8988T (cell line): ENCODE results near the gene EXD3.
A peak's percentile ranks its signal among the peaks of the same experiment; 100 is the strongest.

Source experiments
- DNase-seq: peaks from one replicate; pipeline ENCODE4 v3.0.0; 2011

The EXD3 gene

GRCh38 chr9:137409515-137409914 lies 13.4 kb downstream of the EXD3 start:
- no peak for DNase-seq

GRCh38 chr9:137408651-137409405 lies 14.1 kb downstream of the EXD3 start:
- no peak for DNase-seq

- DNase-seq: no peak
Measured at GRCh38 chr9:137407590-137408300, 15.2 kb downstream of the EXD3 start.

GRCh38 chr9:137406876-137407589 lies 15.9 kb downstream of the EXD3 start:
- DNase-seq: no peak

- DNase-seq: no peak
Measured at GRCh38 chr9:137406085-137406760, 16.7 kb downstream of the EXD3 start.

- no peak for DNase-seq
Measured at GRCh38 chr9:137405677-137406081, 17.3 kb downstream of the EXD3 start.

GRCh38 chr9:137404961-137405567 lies 17.9 kb downstream of the EXD3 start:
- no peak for DNase-seq

- DNase-seq: no peak
Measured at GRCh38 chr9:137403269-137403668, 19.7 kb downstream of the EXD3 start.

GRCh38 chr9:137402746-137403145 lies 20.2 kb downstream of the EXD3 start:
- no peak for DNase-seq

- no peak for DNase-seq
Measured at GRCh38 chr9:137398561-137399468, 24.1 kb downstream of the EXD3 start.

- DNase-seq: no peak
Measured at GRCh38 chr9:137397675-137398423, 25.1 kb downstream of the EXD3 start.

- DNase-seq: no peak
Measured at GRCh38 chr9:137396634-137397367, 26.2 kb downstream of the EXD3 start.

GRCh38 chr9:137396227-137396626 lies 26.7 kb downstream of the EXD3 start:
- DNase-seq: peak; percentile 78

GRCh38 chr9:137395666-137396010 lies 27.3 kb downstream of the EXD3 start:
- DNase-seq: no peak

- DNase-seq: no peak
Measured at GRCh38 chr9:137394866-137395665, 27.9 kb downstream of the EXD3 start.

- DNase-seq: no peak
Measured at GRCh38 chr9:137393176-137394150, 29.5 kb downstream of the EXD3 start.

GRCh38 chr9:137392232-137393007 lies 30.5 kb downstream of the EXD3 start:
- DNase-seq: no peak
